Measurements from ENCODE around the gene SPOP. TPM values are rescaled to one million over a fixed set of nuclear protein-coding genes. Genes with fewer than 3 reads are reported as not detected.
"Not testable (repeated sequence)": the region's sequence is repeated elsewhere in the genome, so short reads cannot be mapped to it uniquely, and the experiment has no call there.

SPOP gene
- total RNA-seq, 1 donor from 2014 or later: 66.9 TPM

DNA sequence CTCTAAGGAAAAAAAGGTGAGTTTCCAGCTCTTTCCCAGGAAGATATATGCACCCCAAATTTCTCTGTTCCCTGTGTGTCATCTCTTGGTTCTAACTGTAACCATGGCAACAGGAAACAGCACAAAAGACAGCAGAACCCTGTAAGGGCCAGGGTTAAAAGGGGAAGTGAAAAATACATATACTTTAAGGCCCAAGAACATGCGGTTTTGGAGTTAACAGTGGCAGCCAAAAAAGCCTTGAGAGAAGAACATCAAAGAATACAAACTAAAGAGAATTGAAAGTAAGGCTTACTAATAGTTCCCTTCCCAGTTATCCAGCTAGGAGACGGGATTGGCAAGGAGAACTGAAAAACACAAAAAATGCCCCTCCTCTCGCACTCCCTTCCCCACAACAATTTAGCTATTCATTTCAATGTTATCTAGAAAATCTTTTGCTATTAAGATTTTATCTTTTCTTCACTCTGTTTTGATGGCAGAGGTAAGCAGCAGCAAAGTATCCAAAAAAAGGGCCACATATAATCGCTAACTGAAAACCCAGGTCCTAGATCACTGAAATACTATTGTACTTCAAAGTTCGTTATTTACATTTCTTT is 1.5 kb downstream of the SPOP start:
- intact Hi-C loops (cut with micrococcal nuclease): loop anchor here (10.0 kb wide), 1 partner anchor 62 kb away; no protein-coding TSS in a partner anchor
- H3K27me3 ChIP-seq (ENCODE audit: low read depth): no peaks in the 10 kb centered on the region
- peaks cover 14% of the 10 kb centered on the region for H3K36me3 ChIP-seq
- no peaks in the 10 kb centered on the region for H3K9me3 ChIP-seq (replicated peaks)
- peak overlapping the region; percentile 96 for H3K27ac ChIP-seq (replicated peaks)
- peak overlapping the region; percentile 78 for H3K4me3 ChIP-seq
- TF ChIP-seq, protein P1, sequence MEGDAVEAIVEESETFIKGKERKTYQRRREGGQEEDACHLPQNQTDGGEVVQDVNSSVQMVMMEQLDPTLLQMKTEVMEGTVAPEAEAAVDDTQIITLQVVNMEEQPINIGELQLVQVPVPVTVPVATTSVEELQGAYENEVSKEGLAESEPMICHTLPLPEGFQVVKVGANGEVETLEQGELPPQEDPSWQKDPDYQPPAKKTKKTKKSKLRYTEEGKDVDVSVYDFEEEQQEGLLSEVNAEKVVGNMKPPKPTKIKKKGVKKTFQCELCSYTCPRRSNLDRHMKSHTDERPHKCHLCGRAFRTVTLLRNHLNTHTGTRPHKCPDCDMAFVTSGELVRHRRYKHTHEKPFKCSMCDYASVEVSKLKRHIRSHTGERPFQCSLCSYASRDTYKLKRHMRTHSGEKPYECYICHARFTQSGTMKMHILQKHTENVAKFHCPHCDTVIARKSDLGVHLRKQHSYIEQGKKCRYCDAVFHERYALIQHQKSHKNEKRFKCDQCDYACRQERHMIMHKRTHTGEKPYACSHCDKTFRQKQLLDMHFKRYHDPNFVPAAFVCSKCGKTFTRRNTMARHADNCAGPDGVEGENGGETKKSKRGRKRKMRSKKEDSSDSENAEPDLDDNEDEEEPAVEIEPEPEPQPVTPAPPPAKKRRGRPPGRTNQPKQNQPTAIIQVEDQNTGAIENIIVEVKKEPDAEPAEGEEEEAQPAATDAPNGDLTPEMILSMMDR (IDR thresholded peaks at IDR 0.05; ENCODE audit: borderline replicate concordance): no peak
- DNase-seq: no peak
- H3K4me1 ChIP-seq: peaks cover 64% of the 10 kb centered on the region

DNA sequence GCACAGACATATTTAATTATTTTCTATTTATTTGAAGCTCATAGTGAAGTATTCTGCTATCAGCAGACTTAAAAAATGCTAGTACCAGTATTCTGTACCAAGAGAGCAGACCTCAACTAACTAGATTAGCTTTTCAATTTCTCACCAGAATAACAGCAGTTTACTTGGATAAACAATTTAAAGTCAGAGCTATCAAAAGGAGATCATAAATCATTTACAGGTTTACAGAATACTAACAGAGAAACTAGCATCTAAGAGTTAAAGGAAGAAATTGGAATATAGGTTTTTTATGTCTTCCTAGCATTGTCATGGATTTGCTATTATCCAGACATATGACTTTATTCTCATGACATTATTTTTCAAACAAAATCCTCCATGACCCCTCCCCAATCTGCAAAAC is 3.4 kb downstream of the SPOP start:
- DNase-seq: no peak
- Histone ChIP-seq H3K9me3 (replicated peaks) (no peaks in the 10 kb centered on the region), H3K27ac (replicated peaks) (peak overlapping the region; percentile 36), H3K27me3 (ENCODE audit: low read depth) (no peaks in the 10 kb centered on the region), H3K4me1 (peaks cover 83% of the 10 kb centered on the region), H3K4me3 (peak overlapping the region; percentile 6), H3K36me3 (peaks cover 14% of the 10 kb centered on the region)
- TF ChIP-seq, protein P1 (IDR thresholded peaks at IDR 0.05; ENCODE audit: borderline replicate concordance): no peak
- intact Hi-C loops (cut with micrococcal nuclease): loop anchor here (10.0 kb wide), 1 partner anchor 60 kb away; no protein-coding TSS in a partner anchor

DNA sequence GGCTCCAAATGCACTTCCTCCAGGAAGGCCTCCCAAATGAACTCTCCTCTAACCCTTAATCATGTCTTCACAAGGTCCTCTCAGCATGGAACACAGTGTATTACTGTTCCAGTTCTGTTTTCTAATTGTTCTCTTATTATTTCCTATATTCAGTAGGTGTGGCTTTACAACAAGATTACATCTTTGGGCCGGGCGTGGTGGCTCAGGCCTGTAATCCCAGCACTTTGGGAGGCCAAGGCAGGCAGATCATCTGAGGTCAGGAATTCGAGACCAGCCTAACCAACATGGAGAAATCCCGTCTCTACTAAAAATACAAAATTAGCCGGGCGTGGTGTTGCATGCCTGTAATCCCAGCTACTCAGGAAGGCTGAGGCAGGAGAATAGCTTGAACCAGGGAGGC is 4.2 kb downstream of the SPOP start:
- DNase-seq; H3K4me3 ChIP-seq; H3K9me3 ChIP-seq (replicated peaks); H3K27me3 ChIP-seq (ENCODE audit: low read depth): not testable (repeated sequence)
- intact Hi-C loops (cut with micrococcal nuclease): loop anchor here (10.0 kb wide), 1 partner anchor 59 kb away; no protein-coding TSS in a partner anchor
- peak overlapping the region; percentile 36 for H3K27ac ChIP-seq (replicated peaks)
- peaks cover 89% of the 10 kb centered on the region for H3K4me1 ChIP-seq
- peaks cover 14% of the 10 kb centered on the region for H3K36me3 ChIP-seq

DNA sequence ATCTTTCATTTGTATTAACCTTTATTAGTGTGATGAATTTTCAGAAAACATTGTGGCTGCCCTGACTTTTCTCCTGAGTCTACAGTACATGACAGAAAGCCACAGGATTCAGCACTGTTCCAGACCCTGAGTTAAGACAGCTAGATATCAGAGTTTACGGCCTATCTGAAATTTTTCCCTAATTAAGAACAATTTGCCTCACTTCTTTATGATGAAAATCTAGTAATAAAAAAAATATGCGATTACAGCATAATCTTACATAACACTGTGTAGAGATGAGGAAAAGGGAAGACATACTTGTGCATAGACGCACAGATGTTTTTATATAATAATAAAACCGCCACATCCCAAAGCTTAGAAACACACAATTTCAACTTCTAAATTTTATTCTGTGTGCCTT is 7.3 kb downstream of the SPOP start:
- Histone ChIP-seq H3K36me3 (peaks cover 22% of the 10 kb centered on the region), H3K27ac (replicated peaks) (peak overlapping the region; percentile 37), H3K4me3 (no peak overlapping the region), H3K9me3 (replicated peaks) (no peaks in the 10 kb centered on the region), H3K27me3 (ENCODE audit: low read depth) (no peaks in the 10 kb centered on the region), H3K4me1 (peaks cover 75% of the 10 kb centered on the region)
- no peak for DNase-seq
- TF ChIP-seq, protein P1 (IDR thresholded peaks at IDR 0.05; ENCODE audit: borderline replicate concordance): no peak
- intact Hi-C loops (cut with micrococcal nuclease): loop anchor here (10.0 kb wide), 1 partner anchor 56 kb away; no protein-coding TSS in a partner anchor

DNA sequence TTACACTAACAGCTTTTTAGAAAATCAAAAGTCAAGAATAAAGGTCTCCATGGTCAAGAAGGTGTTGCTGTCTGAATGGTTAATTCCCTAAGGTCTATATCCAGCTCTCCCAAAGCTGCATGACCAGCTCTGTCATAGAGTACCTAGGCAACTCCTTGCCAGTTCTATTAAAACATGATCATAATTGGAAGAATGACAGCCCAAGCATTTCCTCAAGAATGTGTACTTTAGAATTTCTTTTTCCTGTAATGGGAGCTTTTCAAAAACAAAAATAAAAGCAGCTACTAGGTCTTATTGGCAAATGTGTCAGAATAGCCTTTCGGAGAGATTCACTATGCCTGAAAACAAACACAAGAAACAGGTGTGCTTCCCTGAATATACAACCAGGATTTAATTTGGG is 7.9 kb downstream of the SPOP start:
- Histone ChIP-seq H3K27ac (replicated peaks) (peak overlapping the region; percentile 37), H3K27me3 (ENCODE audit: low read depth) (no peaks in the 10 kb centered on the region), H3K4me3 (no peak overlapping the region), H3K4me1 (peaks cover 69% of the 10 kb centered on the region), H3K9me3 (replicated peaks) (no peaks in the 10 kb centered on the region), H3K36me3 (peaks cover 18% of the 10 kb centered on the region)
- intact Hi-C loops (cut with micrococcal nuclease): loop anchor here (10.0 kb wide), 1 partner anchor 55 kb away; no protein-coding TSS in a partner anchor
- TF ChIP-seq, protein P1 (IDR thresholded peaks at IDR 0.05; ENCODE audit: borderline replicate concordance): no peak
- no peak for DNase-seq

DNA sequence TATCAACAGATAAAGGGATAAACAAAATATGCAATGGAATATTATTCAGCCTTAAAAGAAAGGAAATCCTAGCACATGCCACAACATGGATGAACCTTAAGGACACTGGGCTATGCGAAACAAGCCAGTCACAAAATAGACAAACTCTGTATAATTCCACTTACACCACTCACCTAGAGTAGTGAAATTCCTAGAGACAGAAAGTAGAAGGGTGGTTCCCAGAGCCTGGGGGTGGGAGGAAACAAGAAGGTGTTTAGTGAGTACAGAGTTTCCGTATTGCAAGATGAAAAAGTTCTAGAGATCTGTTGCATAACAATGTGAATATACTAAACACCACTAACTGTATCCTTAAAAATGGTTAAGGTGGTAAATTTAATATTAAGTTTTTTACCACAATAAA is 10.0 kb downstream of the SPOP start:
- TF ChIP-seq, protein P1 (IDR thresholded peaks at IDR 0.05; ENCODE audit: borderline replicate concordance): no peak
- H3K4me3 ChIP-seq: no peak overlapping the region
- no peak overlapping the region for H3K27ac ChIP-seq (replicated peaks)
- no peak for DNase-seq
- peaks cover 68% of the 10 kb centered on the region for H3K4me1 ChIP-seq
- no peaks in the 10 kb centered on the region for H3K27me3 ChIP-seq (ENCODE audit: low read depth)
- intact Hi-C loops (cut with micrococcal nuclease): no loop called here
- peaks cover 11% of the 10 kb centered on the region for H3K36me3 ChIP-seq
- no peaks in the 10 kb centered on the region for H3K9me3 ChIP-seq (replicated peaks)

Measured in left ventricle myocardium inferior (tissue), 1 donor.